K562 (cell line): ENCODE data around the gene PARP15. TPM values are rescaled to one million over a fixed set of nuclear protein-coding genes. Genes with fewer than 3 reads are reported as not detected.

Experiments
- BRD4 ChIP-seq: fragments of 200-600 bp; sonication (generic); IDR thresholded peaks from 2 replicates; pipeline ENCODE4 v1.6.1; 2017; ENCODE audit warnings: inconsistent platforms
- CBFA2T2 ChIP-seq: fragments of 450-650 bp; conservative IDR thresholded peaks from 2 replicates; pipeline ENCODE4 v1.6.1; 2017; ENCODE audit warnings: mild to moderate bottlenecking
- EP300 ChIP-seq: IDR thresholded peaks from 2 replicates; pipeline ENCODE4 v1.6.1; 2012; ENCODE audit warnings: low read length, improper control_type of control experiment
- FUS ChIP-seq: fragments of 200-400 bp; formaldehyde crosslinking; optimal IDR thresholded peaks from 2 replicates; pipeline ENCODE3; 2017; ENCODE audit warnings: low read depth, low read length
- GTF2E2 ChIP-seq: fragments of 200-800 bp; sonication (Bioruptor generic); IDR thresholded peaks from 2 replicates; pipeline ENCODE4 v1.6.1; 2016; ENCODE audit warnings: missing genetic modification characterization, missing compliant biosample characterization
- HDAC6 ChIP-seq: IDR thresholded peaks from 2 replicates; pipeline ENCODE4 v1.6.1; 2012; ENCODE audit warnings: low read depth, mild to moderate bottlenecking, control low read depth, inconsistent platforms, low read length, moderate library complexity
- JUND ChIP-seq, 2 experiments: IDR thresholded peaks; 2 replicates in 1 of 2; 3 replicates in 1 of 2; pipeline ENCODE4 v1.6.1; 2011; ENCODE audit warnings: borderline replicate concordance in 2 of 2, low read depth in 2 of 2, low read length in 2 of 2, improper control_type of control experiment in 1 of 2, missing biosample characterization in 1 of 2, missing genetic modification characterization in 1 of 2, missing genetic modification reagents in 1 of 2
- KDM5B ChIP-seq: fragments of 200-600 bp; sonication (generic); IDR thresholded peaks from 2 replicates; pipeline ENCODE4 v1.6.1; 2012; ENCODE audit warnings: low read depth, mild to moderate bottlenecking, moderate library complexity, low read length, control low read depth, inconsistent platforms; ENCODE audit not compliant: insufficient replicate concordance
- LEF1 ChIP-seq: fragments of 450-650 bp; IDR thresholded peaks from 2 replicates; pipeline ENCODE4 v1.6.1; 2016; ENCODE audit warnings: mild to moderate bottlenecking
- MEIS2 ChIP-seq: fragments of 450-650 bp; IDR thresholded peaks from 2 replicates; pipeline ENCODE4 v1.6.1; 2014; ENCODE audit warnings: mild to moderate bottlenecking; ENCODE audit not compliant: partially characterized antibody
- RBBP5 ChIP-seq: fragments of 200-600 bp; sonication (generic); IDR thresholded peaks from 2 replicates; pipeline ENCODE4 v1.6.1; 2012; ENCODE audit warnings: borderline replicate concordance, mild to moderate bottlenecking, low read length, control low read depth, inconsistent platforms; ENCODE audit not compliant: insufficient read depth, poor library complexity, severe bottlenecking
- SMC3 ChIP-seq: conservative IDR thresholded peaks from 2 replicates; pipeline ENCODE4 v1.6.1; 2011; ENCODE audit warnings: low read depth, low read length, improper control_type of control experiment; ENCODE audit not compliant: insufficient read depth
- ZBED1 ChIP-seq: IDR thresholded peaks from 2 replicates; pipeline ENCODE4 v1.6.1; 2014
- ZNF785 ChIP-seq: fragments of 250-450 bp; sonication (Bioruptor Pico); IDR thresholded peaks from 2 replicates; pipeline ENCODE4 v1.4.0; 2020; ENCODE audit warnings: mild to moderate bottlenecking
- ZSCAN32 ChIP-seq: fragments of 450-650 bp; formaldehyde crosslinking; IDR thresholded peaks from 2 replicates; pipeline ENCODE4 v1.4.0; 2020; ENCODE audit warnings: mild to moderate bottlenecking, moderate library complexity
- polyA plus RNA-seq, 8 experiments: library from polyadenylated mRNA; depleted of rRNA in 4 of 8; stranded (reverse) in 5 of 8; unstranded in 3 of 8; fragments of >200 nt; fragmentation: Nextera tagmentation in 2 of 8; fragmentation: Illumina TruSeq in 1 of 8; extraction: Ambion mirVana in 2 of 8; extraction: Trizol in 1 of 8; gene quantifications; 2 replicates each; pipeline versions ENCODE4 v1.2.1 to v1.2.3, GENCODE V29; 2011 to 2014; ENCODE audit warnings: inconsistent platforms in 1 of 8, missing spikeins in 1 of 8
- total RNA-seq, 7 experiments: library from RNA; depleted of rRNA in 6 of 7; stranded (reverse); fragments of >200 nt in 6 of 7; fragmentation: Illumina TruSeq in 2 of 7; extraction: Trizol in 2 of 7; gene quantifications; 2 replicates each; pipeline versions ENCODE4 v1.2.1 to v1.2.3, GENCODE V29; 2011 to 2021; ENCODE audit warnings: low replicate concordance in 1 of 7
- TF ChIP-seq, protein P1 (sequence below): fragments of 250-450 bp; sonication (Bioruptor Pico); IDR thresholded peaks from 2 replicates; pipeline ENCODE4 v1.5.1; 2021; ENCODE audit warnings: mild to moderate bottlenecking
- TF ChIP-seq, protein P2 (sequence below): fragments of 450-650 bp; IDR thresholded peaks from 2 replicates; pipeline ENCODE4 v1.6.1; 2016; ENCODE audit warnings: mild to moderate bottlenecking
- TF ChIP-seq, protein P3 (sequence below): fragments of 250-450 bp; sonication (Bioruptor Pico); IDR thresholded peaks from 2 replicates; pipeline ENCODE4 v1.8.0; 2022; ENCODE audit warnings: moderate library complexity, mild to moderate bottlenecking, inconsistent platforms
- TF ChIP-seq, protein P4 (sequence below): fragments of 450-650 bp; formaldehyde crosslinking; conservative IDR thresholded peaks from 2 replicates; pipeline ENCODE4 v1.4.0; 2022; ENCODE audit warnings: mild to moderate bottlenecking, missing genetic modification characterization
- TF ChIP-seq, protein P5 (sequence below): fragments of 450-650 bp; IDR thresholded peaks from 2 replicates; pipeline ENCODE4 v1.6.1; 2014; ENCODE audit warnings: low read depth, mild to moderate bottlenecking, moderate library complexity, borderline replicate concordance

PARP15 gene
- total and polyA plus RNA-seq, 9 of the 15 experiments (the other 6 are each of a cell fraction or from before 2014, with no cell fraction given) = 0.05 to 0.40 (median 0.13) TPM

DNA sequence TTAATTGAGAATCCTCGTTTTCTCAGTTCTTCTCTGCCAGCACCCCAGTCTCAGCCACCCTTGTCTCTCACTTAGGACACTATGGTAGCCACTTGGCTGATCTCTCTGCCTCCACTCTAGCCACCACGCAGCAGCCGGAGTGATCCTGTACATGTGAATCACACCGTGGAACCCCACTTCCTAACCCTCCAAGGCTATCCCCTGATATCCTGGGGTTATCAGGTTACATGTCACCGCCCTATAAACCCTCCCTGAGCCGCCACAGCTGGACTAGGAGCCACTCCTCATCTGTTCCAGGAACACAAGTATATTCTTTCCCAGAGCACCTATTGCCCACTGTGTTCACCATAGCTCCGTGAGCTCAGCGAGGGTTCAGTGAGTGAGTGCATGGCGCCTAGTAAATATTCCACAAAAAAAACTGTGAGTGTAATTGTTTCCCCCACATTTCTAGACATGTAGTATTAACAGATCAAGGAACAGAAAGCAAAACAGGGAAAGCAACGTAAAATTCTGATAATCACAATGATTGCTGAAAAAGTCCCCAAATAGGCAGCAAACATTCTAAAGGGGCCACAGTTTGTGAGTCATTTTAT, 102.5 kb downstream of the PARP15 start (continued):
- TF ChIP-seq, protein P1, sequence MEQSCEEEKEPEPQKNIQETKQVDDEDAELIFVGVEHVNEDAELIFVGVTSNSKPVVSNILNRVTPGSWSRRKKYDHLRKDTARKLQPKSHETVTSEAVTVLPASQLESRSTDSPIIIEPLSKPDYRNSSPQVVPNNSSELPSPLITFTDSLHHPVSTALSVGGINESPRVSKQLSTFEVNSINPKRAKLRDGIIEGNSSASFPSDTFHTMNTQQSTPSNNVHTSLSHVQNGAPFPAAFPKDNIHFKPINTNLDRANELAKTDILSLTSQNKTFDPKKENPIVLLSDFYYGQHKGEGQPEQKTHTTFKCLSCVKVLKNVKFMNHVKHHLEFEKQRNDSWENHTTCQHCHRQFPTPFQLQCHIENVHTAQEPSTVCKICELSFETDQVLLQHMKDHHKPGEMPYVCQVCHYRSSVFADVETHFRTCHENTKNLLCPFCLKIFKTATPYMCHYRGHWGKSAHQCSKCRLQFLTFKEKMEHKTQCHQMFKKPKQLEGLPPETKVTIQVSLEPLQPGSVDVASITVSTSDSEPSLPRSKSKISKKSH (CRISPR knock-in tag) = no peak
- TF ChIP-seq, protein P2, sequence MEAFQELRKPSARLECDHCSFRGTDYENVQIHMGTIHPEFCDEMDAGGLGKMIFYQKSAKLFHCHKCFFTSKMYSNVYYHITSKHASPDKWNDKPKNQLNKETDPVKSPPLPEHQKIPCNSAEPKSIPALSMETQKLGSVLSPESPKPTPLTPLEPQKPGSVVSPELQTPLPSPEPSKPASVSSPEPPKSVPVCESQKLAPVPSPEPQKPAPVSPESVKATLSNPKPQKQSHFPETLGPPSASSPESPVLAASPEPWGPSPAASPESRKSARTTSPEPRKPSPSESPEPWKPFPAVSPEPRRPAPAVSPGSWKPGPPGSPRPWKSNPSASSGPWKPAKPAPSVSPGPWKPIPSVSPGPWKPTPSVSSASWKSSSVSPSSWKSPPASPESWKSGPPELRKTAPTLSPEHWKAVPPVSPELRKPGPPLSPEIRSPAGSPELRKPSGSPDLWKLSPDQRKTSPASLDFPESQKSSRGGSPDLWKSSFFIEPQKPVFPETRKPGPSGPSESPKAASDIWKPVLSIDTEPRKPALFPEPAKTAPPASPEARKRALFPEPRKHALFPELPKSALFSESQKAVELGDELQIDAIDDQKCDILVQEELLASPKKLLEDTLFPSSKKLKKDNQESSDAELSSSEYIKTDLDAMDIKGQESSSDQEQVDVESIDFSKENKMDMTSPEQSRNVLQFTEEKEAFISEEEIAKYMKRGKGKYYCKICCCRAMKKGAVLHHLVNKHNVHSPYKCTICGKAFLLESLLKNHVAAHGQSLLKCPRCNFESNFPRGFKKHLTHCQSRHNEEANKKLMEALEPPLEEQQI = no peak
- TF ChIP-seq HDAC6 (no peak), FUS (no peak), JUND (IDR thresholded peaks at IDR 0.05; ENCODE audit: borderline replicate concordance, low read depth, low read length) (peak; percentile 19; the same call in 1 of the 2 replicates), JUND (tag; IDR thresholded peaks at IDR 0.05; ENCODE audit: borderline replicate concordance, low read depth, low read length) (no peak), RBBP5 (peak; percentile 8), KDM5B (peak; percentile 48), BRD4 (no peak), LEF1 (no peak), EP300 (0 out of 2 replicates have a peak, but pooled peaks have one; percentile 9), ZBED1 (no peak), ZNF785 (CRISPR knock-in tag) (no peak), CBFA2T2 (no peak), MEIS2 (no peak), ZSCAN32 (CRISPR knock-in tag) (no peak), SMC3 (no peak), GTF2E2 (tag) (0 out of 2 replicates have a peak, but pooled peaks have one; percentile 53)
- TF ChIP-seq, protein P3, sequence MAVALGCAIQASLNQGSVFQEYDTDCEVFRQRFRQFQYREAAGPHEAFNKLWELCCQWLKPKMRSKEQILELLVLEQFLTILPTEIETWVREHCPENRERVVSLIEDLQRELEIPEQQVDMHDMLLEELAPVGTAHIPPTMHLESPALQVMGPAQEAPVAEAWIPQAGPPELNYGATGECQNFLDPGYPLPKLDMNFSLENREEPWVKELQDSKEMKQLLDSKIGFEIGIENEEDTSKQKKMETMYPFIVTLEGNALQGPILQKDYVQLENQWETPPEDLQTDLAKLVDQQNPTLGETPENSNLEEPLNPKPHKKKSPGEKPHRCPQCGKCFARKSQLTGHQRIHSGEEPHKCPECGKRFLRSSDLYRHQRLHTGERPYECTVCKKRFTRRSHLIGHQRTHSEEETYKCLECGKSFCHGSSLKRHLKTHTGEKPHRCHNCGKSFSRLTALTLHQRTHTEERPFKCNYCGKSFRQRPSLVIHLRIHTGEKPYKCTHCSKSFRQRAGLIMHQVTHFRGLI (CRISPR knock-in tag) = no peak
- TF ChIP-seq, protein P4, sequence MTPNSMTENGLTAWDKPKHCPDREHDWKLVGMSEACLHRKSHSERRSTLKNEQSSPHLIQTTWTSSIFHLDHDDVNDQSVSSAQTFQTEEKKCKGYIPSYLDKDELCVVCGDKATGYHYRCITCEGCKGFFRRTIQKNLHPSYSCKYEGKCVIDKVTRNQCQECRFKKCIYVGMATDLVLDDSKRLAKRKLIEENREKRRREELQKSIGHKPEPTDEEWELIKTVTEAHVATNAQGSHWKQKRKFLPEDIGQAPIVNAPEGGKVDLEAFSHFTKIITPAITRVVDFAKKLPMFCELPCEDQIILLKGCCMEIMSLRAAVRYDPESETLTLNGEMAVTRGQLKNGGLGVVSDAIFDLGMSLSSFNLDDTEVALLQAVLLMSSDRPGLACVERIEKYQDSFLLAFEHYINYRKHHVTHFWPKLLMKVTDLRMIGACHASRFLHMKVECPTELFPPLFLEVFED = no peak
- TF ChIP-seq, protein P5, sequence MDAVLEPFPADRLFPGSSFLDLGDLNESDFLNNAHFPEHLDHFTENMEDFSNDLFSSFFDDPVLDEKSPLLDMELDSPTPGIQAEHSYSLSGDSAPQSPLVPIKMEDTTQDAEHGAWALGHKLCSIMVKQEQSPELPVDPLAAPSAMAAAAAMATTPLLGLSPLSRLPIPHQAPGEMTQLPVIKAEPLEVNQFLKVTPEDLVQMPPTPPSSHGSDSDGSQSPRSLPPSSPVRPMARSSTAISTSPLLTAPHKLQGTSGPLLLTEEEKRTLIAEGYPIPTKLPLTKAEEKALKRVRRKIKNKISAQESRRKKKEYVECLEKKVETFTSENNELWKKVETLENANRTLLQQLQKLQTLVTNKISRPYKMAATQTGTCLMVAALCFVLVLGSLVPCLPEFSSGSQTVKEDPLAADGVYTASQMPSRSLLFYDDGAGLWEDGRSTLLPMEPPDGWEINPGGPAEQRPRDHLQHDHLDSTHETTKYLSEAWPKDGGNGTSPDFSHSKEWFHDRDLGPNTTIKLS = no peak
